GM21367 (cell line): ENCODE measurements around the gene GABRG3.

Source experiments
- ATAC-seq: cut with Tn5 transposase; IDR thresholded peaks from one replicate; pipeline ENCODE4 v1.9.1; 2021; ENCODE audit not compliant: unreplicated experiment

The GABRG3 gene

DNA sequence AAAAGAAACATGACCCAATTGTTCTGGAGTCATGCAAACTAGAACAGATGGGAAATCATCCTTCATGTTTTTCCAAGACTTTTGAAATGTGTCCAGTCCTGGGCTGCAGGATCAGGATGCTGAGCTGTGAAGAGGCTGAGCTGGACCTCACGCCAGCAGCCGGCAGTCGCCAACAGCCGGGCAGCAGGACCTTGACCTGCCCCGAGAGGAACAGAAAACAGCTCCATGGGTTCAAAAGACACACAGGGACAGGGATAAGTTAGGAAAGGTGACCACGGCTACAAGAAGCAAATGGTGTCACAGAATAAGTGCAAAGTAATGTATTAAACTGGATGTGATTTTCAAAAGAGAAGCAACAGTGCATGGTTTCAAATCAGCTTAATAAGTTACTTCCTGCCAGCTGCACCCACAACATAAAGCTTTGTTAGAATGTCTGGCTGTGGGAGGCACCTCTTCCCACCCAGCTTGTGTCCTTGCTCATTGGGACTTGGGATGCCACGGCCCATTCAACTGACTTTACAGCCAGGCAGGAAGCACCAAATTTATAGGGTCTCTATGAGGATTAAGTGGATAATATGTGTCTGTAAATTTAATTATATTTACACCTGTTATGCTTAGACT lies 266.4 kb downstream of the GABRG3 start:
- no peak for ATAC-seq

DNA sequence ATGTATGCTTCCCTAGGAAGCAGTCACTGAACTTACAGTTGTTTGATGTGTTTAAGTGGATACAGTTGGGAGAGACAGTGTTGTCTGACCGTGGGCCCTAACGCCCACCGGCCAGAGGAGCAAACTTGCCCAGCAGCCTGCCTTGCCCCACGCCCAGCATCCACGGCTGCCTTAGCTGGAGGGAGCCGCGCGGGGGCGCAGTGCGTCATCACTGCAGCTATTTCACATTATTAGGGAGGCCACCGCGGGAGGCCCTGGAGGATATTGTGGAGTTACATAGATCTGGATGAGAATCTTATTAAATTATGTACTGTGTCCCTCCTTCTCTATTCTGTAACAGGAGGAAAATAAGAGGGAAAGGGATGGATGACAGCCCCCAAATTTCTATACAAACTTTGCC lies 267.2 kb downstream of the GABRG3 start:
- ATAC-seq = no peak

DNA sequence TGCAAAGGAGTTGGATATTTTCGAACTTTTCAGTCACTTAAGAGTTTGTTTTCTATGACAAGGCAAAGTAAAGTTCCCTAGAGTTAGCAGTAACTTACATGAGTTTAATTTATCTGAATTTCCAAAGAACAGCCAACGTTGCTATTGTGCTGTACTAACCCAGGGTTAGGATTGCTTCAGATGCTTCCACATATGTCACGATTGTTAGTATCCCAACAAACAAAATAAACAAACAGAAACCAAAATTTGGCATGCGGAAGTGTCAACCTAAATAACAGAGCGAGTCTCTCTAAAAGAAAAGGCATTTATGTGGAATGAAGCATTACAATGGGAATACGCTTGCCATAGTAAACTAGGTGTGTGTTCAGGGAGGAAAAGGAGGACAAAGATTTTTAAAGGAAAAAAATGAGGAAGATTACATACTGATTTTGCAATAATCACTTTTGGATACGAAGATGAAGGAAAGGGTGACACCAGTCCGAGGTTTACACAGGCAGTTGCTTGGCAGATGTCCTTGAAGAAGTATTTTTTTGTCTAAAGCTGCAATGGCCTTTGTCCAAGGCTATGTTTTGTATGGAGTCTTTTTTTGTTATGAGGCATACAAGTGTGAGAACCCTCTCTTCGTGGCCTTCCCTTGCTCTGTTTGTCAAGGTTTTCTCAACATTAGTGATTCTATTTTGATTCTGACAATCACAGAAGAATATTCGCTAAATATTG lies 267.9 kb downstream of the GABRG3 start:
- no peak for ATAC-seq

DNA sequence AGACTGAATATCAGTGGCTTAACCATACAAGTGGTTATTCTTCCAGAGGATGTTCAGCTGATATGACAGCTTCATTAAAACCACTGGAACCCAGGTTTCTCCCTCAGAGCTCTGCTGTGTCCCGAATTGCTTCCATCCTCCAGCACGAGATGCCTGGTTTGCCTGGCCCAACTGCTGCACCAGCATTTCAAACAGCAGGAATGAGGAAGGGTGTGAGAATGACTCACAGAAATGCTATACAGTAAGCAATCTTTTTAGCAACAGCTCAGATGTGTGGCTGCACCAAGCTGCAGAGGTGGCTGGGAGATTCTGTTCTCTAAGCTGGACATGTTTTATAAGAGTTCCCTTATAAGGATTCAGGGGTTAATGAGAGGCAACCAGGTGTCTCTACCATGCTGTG lies 271.0 kb downstream of the GABRG3 start:
- no peak for ATAC-seq

DNA sequence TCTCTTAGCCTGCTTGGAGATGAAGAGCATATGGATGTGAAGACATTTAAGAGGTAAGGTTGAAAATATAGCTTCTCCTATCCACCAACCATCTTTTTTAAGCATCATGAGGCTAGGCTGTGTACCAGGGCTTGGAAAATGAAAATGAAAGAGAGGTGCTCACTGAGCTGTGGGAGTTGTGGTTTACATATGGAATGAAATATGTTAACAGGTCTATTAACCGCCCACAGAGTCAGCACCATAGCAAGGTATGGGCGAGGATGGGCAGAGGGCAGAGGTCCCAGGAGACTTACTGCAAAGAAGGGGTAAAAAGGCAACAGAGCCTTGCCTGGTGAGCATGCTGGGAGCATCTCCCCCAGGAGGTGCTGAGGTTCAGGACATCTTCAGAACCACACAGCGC lies 273.1 kb downstream of the GABRG3 start:
- ATAC-seq = no peak

DNA sequence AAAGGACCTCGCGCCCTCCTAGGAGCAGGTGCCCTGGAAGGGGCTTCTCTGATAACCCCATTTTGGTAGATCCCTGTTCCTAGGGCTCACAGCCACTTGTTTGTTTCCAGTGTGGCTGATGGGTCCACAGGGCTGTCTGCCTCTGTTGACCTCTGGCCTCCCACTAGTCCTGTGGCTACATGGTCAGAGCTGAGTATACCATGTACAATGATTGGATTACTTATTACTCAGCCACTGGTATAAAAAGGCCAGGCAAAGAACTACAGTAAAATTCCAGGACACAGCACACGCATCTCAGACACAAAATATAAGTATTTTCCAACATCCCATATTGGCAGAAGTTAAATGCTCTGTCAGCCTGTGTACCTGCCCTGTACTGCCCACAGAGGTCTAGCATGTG lies 277.3 kb downstream of the GABRG3 start:
- no peak for ATAC-seq

DNA sequence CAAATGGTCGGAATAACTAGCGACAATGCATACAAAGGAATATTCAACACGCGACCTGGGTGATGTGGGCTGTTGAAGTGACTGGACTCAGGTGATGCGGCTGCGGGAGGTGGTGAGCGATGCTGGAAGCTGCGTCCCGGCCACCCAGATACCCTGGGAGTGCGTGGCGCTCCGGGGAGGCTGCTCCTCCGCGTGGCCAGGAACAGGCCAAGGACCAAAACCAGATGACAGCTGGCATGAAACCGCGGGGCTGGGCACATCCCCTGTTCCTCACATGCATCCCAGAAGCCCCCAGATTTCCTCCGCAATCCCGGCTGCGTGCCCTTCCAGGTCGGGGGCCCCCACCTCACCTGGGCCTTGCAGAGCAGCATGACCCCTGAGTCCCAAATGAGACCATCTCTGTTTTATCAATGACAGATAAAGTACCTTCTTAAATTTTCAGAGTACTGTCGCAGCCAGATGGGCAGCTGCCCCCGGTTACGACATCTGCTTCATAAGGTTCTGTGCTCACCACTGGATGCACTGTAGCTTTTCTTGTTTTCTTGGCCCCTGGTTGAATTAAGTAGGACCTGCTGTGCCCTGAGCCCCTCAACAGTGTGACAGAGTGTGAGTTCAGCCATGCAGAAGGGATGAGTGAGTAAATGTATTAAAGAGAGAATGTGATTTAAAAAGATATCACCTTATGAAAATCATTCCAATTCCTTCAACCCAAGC lies 278.2 kb downstream of the GABRG3 start:
- ATAC-seq = no peak

DNA sequence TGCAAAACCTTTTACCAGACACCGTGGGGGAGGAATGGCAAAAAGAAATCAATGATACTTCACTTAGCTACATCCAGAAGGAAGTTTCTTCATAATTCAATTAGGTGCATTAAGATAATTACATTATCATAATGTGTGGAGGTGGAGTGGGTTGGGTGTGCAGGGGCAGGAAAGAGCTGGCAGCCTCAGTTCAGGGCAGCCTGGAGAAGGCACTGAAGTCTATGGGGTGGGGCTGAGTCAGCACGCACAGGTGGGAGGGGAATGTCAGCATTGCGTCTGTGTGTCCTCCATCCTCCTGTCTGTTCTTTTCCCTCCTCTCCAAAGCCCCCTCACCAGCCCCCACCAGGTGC lies 278.8 kb downstream of the GABRG3 start:
- no peak for ATAC-seq

DNA sequence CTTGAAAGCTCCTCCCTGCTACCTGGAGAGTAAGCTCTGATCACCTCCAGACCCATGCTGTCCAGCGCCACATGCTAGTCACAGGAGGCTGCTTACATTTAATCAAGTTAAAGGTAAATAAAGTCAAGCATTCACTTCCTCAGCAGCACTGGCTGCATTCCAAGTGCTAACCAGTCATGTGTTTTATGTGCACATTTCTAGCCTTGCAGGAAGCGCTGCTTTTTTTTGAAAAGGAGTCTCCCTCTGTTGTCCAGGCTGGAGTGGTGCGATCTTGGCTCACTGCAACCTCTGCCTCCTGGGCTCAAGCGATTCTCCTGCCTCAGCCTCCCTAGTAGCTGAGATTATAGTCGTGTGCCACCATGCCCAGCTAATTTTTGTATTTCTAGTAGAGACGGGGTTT lies 279.2 kb downstream of the GABRG3 start:
- no peak for ATAC-seq

DNA sequence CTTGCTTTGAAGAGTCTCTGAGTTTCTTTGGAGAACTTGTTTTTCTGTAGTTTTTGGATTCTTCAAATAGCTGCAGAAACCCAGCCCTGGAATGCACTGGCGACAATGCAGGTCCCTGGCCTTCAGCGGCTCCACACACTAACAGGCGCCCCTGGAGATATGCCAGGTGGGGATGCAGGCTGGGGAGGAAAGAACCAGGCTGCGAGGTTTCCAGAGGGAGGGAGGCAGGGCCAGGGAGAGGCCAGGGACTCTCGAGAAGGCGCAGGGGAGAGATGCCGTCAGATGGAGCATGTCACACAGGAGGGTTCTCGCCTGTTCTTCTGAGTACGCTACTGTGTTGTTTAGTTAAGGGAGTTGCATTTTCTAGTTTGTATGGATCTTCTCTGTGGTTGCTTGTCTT lies 283.1 kb downstream of the GABRG3 start:
- no peak for ATAC-seq

DNA sequence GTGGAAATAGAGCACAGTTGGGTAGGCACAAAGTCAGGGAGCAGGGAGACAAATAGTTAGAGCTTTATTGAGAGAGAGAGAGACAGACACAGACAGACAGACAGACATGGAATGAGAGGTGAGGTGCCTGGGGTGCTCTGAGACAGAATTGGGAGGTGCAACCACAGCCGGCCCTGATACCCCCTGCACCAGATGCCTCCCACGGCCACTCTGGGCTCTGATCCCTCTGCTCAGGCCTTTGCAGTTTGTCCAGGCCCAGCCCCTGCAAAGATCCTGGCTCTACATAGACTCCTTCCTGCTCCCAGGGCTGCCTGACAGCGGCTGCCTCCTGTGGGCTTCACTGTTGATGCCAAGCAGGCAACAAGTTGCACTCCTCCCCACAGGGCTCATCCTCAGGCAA lies 283.8 kb downstream of the GABRG3 start:
- ATAC-seq = no peak

DNA sequence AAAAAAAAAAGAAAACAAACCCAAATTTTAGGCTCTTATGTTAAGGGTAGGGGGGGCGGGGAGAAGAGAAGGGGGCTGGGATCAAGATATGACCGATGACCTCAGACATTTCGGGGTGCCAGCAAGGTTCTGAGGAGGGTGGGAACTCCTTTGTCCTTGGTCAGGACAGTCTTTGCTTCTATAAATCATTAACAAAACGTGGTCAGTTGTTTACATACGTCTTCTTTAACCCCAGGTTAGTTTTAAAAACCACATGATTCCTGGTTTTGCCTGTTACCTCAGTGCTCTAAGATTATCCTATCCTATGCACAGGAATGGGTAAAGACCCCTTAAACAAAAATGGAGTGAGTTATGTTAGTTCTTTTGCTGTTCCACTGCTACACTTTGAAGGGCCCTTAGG lies 285.5 kb downstream of the GABRG3 start:
- ATAC-seq = no peak

DNA sequence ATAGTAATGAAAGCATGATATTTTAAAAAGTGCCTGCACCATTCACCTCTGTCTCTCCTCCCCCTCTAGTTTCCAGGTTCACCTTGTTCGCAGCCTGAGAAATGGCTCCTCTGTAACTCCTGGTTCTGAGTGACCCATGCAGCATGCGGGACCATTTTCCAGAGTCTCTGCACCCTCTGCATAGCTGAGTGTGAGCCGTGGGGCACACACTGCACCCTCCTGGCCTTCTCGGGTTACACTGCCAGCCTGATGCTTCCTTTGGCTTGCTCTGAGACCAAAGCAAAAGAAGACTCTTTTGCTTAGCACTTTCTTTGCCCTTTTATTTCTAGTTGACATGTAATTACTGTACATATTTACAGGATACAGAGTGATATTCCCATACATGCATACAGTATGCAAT lies 287.3 kb downstream of the GABRG3 start:
- ATAC-seq = no peak

DNA sequence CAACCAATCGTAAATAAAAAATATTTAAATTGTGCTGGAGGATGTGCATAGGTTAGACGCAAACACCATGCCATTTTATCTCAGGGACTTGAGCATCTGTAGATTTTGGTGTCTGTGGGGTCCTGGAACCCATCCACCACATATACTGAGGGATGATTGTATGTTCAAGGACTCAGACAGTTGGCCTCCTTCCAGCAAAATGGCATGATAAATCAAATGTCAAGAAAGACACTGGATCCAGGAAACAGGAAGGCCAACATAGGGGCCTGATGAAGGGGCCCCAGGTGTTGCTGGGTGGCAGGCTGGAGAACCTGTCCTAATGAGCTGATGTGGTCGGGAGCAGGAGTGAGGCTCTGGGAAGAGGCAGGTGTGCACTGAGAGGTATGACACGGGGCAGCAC lies 289.5 kb downstream of the GABRG3 start:
- ATAC-seq = no peak

DNA sequence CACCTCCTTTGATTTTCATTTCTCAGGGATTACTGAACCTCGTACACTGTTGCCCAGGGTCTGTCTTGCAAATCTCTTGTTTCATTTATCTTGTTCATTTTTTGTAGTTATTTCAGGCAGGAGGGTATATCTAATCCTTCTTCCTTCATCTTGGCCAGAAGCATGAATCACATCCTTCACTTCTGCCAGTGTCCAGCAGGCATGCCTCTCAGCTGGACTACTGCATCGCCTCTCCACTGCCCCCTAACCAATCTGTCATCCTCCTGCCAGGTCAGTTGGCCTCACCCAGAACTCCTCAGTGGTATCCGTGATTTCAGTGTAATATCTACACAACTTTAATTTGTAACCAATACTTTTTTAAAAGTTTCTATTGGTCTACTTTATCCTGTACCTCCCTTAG lies 297.9 kb downstream of the GABRG3 start:
- no peak for ATAC-seq

DNA sequence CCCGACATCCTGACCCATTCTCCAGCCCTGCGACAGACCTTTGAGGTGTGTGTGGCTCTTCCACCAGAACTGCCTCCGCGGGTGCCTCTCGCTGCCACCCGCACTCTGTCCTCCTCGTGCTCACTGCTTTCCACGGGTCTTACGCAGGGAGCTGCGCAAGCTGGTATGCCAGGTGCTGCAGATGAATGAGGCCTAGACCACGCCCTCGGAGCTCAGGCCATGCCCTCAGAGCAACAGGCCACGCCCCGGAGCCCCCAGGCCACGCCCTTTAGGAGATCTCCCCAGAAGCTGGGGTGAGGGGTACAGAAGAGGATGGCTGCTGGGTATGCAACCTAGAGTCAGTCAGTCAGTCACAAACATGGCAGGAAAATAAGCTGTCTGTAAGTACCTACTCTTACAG lies 300.3 kb downstream of the GABRG3 start:
- ATAC-seq = no peak

DNA sequence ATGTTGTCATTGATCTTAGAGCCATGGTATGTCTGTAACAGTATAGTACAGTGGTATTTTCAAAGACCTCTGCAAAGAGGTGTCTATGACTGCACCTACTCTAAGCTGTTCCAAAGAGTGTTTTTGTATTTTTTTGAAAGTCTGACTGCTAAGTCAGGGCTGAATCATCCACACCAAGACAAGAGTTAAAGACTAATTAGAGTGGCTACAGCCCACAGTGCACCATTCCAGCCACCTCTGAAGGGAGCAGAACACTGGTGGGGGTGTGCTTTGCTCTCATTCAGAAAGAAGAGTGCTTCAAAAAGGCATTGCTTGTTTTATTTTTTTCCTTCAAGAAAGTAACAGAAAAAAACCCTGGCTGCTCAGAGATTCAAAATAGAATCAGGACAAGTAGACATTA lies 301.4 kb downstream of the GABRG3 start:
- no peak for ATAC-seq

DNA sequence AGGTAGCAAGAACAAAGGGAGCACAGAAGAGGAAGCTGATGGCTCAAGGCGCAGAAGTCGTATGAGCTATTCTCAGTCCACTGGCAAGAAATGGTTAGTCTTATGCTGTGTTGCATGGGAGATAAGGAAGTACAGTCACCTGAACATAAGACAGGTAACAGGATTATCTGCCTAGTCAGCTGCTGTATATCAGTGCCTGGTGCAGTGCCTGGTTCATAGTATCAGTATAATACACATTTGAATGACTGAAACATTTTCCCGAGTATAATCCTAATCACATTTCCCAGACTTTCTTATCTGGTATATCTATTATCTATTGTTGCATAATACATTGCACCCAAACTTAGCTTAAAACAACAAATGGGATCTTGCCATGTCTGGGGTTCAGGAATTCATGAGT lies 302.5 kb downstream of the GABRG3 start:
- no peak for ATAC-seq

DNA sequence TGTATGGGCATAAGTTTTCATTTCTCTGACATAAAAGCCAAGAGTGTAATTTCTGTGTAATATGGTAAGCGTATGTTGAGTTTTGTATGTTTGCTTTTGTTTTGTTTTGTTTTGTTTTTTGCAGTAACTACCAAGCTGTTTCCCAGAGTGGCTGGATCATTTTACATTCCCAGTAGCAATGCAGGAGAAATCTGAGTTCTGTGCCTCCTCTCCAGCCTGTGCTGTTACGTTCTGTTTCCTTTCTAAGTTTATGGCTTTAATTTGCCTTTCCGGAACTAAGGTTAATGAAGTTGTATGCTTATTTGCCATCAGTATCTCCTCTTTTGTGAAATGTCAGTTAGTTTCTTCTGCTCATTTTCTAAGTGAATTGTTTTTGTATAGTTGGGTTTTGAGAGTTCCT lies 307.8 kb downstream of the GABRG3 start:
- ATAC-seq = no peak

DNA sequence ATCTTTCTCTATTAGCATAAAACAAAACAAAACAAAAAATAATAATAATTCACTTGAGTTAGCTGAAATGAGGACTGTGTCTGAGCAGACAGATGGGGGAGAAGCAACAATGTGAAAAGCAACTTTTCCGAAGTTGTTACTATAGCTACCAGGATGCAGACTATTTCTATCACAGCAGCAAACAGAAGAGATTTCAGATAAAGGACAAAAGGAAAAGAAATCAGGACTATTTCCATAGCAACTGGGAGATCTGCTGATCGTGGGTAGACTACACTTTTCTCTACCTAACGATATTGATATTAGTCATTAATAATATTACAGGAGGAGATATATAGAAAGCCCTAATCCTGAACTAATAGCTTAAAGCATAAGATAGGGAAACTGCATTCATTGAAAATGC lies 321.7 kb downstream of the GABRG3 start:
- ATAC-seq = no peak

DNA sequence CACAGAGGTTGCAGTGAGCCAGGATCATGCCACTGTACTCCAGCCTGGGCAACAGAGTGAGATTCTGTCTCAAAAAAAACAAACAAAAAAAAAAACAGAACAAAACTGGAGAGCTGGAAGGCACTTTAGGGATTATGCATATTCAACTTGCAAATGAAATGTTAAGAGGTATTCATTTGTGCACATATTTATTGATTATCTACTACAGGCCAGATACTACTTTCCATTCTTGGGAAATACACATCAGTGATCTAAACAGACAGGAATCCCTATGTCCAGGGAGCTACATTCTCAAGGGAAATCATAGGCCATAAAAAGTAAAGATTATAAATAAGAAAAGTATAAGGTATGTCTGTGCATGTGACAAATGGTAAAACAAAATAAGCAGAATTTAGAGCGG lies 322.6 kb downstream of the GABRG3 start:
- no peak for ATAC-seq

DNA sequence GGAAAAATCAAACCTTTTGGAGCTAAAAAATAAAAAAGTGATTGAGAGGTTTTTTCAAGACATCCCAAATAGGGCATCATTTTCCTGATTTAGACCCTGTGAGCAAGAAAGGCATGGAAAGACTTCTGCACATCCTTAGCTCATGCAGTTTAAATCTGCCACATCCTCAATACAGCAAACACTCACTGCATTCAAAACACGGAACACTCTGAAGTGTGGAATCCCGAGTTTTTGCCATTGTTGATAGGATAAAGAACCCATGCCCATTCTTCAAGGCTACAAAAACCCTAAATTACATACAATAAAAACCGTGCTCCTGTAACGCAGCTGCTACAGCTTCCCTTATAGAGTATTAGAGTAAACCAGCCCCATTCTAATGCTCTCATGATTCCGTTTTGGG lies 346.8 kb downstream of the GABRG3 start:
- no peak for ATAC-seq

DNA sequence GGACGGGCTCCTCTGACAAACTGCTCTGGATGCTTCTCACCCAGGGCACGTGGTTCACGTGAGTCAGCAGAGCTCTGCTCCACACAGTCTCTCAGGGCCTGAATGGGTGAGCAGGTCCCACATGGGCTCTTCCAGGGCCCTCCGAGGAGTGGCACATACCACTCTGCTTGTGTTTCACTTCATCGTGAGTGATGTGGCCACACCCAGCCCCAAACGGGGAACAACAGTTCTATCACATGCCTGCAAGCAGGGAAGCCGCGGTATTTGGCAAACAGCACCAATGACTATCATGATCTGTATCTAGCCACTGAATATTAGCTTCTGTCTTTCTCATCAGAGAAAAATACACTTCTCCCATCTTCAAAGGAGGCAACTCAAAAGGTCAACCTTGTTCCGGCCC lies 352.8 kb downstream of the GABRG3 start:
- ATAC-seq = no peak
